SK-N-SH (cell line): ENCODE data around the gene ZC3H18.

Experiments used
- CTCF ChIP-seq: fragments of 200-600 bp; sonication (generic); IDR thresholded peaks from 2 replicates; pipeline ENCODE4 v1.6.1; 2017; ENCODE audit warnings: antibody characterized with exemption, mild to moderate bottlenecking, moderate library complexity
- ELF1 ChIP-seq: IDR thresholded peaks from 2 replicates; pipeline ENCODE4 v1.4.0; 2012
- MEF2A ChIP-seq: IDR thresholded peaks from 2 replicates; pipeline ENCODE4 v1.4.0; 2012; ENCODE audit warnings: low read depth, borderline replicate concordance
- NRF1 ChIP-seq: IDR thresholded peaks from 2 replicates; pipeline ENCODE4 v1.6.1; 2012; ENCODE audit warnings: low read depth, mild to moderate bottlenecking, low read length
- RAD21 ChIP-seq: IDR thresholded peaks from 2 replicates; pipeline ENCODE4 v1.6.1; 2012; ENCODE audit warnings: mild to moderate bottlenecking, low read length
- RCOR1 ChIP-seq: fragments of 150-350 bp; IDR thresholded peaks from 2 replicates; pipeline ENCODE4 v1.6.1; 2017; ENCODE audit warnings: antibody characterized with exemption, low read length
- USF1 ChIP-seq: IDR thresholded peaks from 2 replicates; pipeline ENCODE4 v1.4.0; 2012; ENCODE audit warnings: low read depth, borderline replicate concordance
- YY1 ChIP-seq: IDR thresholded peaks from 2 replicates; pipeline ENCODE4 v1.4.0; 2012; ENCODE audit warnings: low read depth, mild to moderate bottlenecking
- TF ChIP-seq, protein P1 (sequence below): IDR thresholded peaks from 2 replicates; pipeline ENCODE4 v1.6.1; 2012; ENCODE audit warnings: mild to moderate bottlenecking, low read depth, low read length, moderate library complexity
- TF ChIP-seq, protein P2 (sequence below): fragments of 150-350 bp; IDR thresholded peaks from 2 replicates; pipeline ENCODE4 v1.6.1; 2017; ENCODE audit warnings: antibody characterized with exemption, low read length, low read depth, borderline replicate concordance

GRCh38 chr16:88558457-88559442 lies 11.5 kb upstream of the ZC3H18 start:
- TF ChIP-seq RCOR1, result no peak
- TF ChIP-seq CTCF, result peak; percentile 59
- TF ChIP-seq YY1, result no peak
- no peak for TF ChIP-seq ELF1
- TF ChIP-seq RAD21, result peak; percentile 32; the same call in 1 of the 2 replicates
- TF ChIP-seq MEF2A, result no peak
- TF ChIP-seq, protein P1, sequence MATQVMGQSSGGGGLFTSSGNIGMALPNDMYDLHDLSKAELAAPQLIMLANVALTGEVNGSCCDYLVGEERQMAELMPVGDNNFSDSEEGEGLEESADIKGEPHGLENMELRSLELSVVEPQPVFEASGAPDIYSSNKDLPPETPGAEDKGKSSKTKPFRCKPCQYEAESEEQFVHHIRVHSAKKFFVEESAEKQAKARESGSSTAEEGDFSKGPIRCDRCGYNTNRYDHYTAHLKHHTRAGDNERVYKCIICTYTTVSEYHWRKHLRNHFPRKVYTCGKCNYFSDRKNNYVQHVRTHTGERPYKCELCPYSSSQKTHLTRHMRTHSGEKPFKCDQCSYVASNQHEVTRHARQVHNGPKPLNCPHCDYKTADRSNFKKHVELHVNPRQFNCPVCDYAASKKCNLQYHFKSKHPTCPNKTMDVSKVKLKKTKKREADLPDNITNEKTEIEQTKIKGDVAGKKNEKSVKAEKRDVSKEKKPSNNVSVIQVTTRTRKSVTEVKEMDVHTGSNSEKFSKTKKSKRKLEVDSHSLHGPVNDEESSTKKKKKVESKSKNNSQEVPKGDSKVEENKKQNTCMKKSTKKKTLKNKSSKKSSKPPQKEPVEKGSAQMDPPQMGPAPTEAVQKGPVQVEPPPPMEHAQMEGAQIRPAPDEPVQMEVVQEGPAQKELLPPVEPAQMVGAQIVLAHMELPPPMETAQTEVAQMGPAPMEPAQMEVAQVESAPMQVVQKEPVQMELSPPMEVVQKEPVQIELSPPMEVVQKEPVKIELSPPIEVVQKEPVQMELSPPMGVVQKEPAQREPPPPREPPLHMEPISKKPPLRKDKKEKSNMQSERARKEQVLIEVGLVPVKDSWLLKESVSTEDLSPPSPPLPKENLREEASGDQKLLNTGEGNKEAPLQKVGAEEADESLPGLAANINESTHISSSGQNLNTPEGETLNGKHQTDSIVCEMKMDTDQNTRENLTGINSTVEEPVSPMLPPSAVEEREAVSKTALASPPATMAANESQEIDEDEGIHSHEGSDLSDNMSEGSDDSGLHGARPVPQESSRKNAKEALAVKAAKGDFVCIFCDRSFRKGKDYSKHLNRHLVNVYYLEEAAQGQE, result no peak
- TF ChIP-seq USF1, result no peak
- TF ChIP-seq NRF1, result no peak
- TF ChIP-seq, protein P2, sequence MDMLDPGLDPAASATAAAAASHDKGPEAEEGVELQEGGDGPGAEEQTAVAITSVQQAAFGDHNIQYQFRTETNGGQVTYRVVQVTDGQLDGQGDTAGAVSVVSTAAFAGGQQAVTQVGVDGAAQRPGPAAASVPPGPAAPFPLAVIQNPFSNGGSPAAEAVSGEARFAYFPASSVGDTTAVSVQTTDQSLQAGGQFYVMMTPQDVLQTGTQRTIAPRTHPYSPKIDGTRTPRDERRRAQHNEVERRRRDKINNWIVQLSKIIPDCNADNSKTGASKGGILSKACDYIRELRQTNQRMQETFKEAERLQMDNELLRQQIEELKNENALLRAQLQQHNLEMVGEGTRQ, result no peak
